GM19372 (cell line): ENCODE measurements around the gene TNN.

Source experiments
- ATAC-seq: cut with Tn5 transposase; IDR thresholded peaks from one replicate; pipeline ENCODE4 v1.9.1; 2021; ENCODE audit warnings: mild to moderate bottlenecking, low read depth, moderate library complexity; ENCODE audit not compliant: unreplicated experiment

The TNN gene

DNA sequence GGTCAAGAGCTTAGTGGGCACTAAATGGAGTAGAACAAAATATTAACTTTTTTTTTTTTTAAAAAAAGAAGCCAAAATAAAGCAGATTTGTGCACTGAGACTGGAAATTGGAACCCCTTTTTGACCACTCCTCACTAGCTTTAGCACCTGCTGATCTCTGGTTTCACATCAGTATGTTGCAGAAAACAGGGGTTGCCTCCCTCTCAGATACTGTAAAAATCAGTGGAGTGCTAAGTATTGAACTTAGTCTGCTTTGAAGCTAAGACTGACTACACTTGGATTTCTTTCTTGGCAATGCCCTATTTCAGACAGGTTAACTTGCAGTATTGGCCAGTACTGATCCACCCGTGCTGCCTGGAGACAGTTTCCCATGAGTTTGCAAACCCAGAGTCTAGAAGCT, 127.6 kb downstream of the TNN start:
- ATAC-seq = no peak

DNA sequence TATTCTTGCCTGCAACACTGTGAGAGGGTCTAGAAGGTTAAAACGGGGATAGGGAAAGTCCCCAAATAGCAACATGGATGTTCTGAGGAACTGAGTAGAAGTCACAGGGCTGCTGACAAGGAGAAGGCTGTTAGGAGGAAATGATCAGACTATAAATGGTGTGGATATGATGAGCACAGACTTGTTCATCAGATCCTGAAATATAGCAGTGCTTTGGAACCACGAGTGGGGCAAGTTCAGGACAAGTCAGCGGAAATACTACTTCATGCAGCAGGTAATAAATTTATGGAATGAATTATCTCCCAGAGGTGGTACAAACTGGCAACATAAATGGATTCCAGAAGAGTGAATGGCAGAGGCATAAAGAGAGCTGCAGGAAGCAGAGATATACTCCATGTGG, 128.2 kb downstream of the TNN start:
- no peak for ATAC-seq

DNA sequence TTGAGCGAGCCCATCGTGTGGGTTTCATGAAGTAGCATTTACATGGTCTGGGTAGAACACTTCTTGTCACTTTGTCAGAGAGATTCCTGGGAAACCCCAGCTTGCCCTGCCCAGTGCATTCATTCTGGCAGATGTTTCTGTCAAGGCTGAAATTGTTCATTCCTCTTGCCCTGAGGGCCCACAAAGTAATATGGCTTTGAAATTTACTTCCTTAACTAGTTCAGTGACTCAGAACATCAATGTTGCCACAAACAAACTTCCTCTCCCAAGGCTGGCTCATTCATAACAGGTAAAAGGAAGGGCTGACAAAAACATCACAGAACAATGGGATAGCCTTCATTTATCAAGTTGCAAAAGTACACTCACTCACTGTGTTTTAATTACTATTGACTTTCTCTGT, 129.9 kb downstream of the TNN start:
- no peak for ATAC-seq
